GM21515 (cell line): ENCODE measurements around the gene GATB.

Experiments used
- ATAC-seq: cut with Tn5 transposase; IDR thresholded peaks from one replicate; pipeline ENCODE4 v1.9.1; 2021; ENCODE audit not compliant: unreplicated experiment

GATB gene

GRCh38 chr4:151675411-151675971 is 85.3 kb downstream of the GATB start:
- no peak for ATAC-seq

GRCh38 chr4:151674804-151675391 is 85.9 kb downstream of the GATB start:
- no peak for ATAC-seq

- no peak for ATAC-seq
Observed at GRCh38 chr4:151673908-151674520, 86.8 kb downstream of the GATB start.

- no peak for ATAC-seq
Observed at GRCh38 chr4:151672996-151673395, 87.8 kb downstream of the GATB start.

- ATAC-seq, result no peak
Observed at GRCh38 chr4:151671541-151672059, 89.2 kb downstream of the GATB start.

GRCh38 chr4:151670843-151671242 is 90.0 kb downstream of the GATB start:
- ATAC-seq, result no peak

GRCh38 chr4:151669990-151670389 is 90.8 kb downstream of the GATB start:
- no peak for ATAC-seq

- no peak for ATAC-seq
Observed at GRCh38 chr4:151668689-151669402, 92.0 kb downstream of the GATB start.

GRCh38 chr4:151667666-151668065 is 93.1 kb downstream of the GATB start:
- no peak for ATAC-seq

GRCh38 chr4:151667048-151667447 is 93.8 kb downstream of the GATB start:
- ATAC-seq, result no peak

- no peak for ATAC-seq
Observed at GRCh38 chr4:151666501-151666900, 94.3 kb downstream of the GATB start.

GRCh38 chr4:151665785-151666127 is 95.1 kb downstream of the GATB start:
- no peak for ATAC-seq

- ATAC-seq, result no peak
Observed at GRCh38 chr4:151665022-151665784, 95.6 kb downstream of the GATB start.

- no peak for ATAC-seq
Observed at GRCh38 chr4:151664289-151664688, 96.5 kb downstream of the GATB start.

GRCh38 chr4:151663109-151663508 is 97.7 kb downstream of the GATB start:
- no peak for ATAC-seq

- ATAC-seq, result no peak
Observed at GRCh38 chr4:151661873-151662272, 98.9 kb downstream of the GATB start.

- ATAC-seq, result no peak
Observed at GRCh38 chr4:151660676-151661075, 100.1 kb downstream of the GATB start.

- ATAC-seq, result no peak
Observed at GRCh38 chr4:151659601-151660364, 101.0 kb downstream of the GATB start.

GRCh38 chr4:151658959-151659600 is 101.7 kb downstream of the GATB start:
- ATAC-seq, result no peak

GRCh38 chr4:151657896-151658295 is 102.9 kb downstream of the GATB start:
- no peak for ATAC-seq
